Body of pancreas (tissue), 4 donors: ENCODE results near the gene RAN. TPM values are rescaled to one million over a fixed set of nuclear protein-coding genes. Genes with fewer than 3 reads are reported as not detected.

ENCODE experiments used
- ATAC-seq: fragments of 150-250 bp; one replicate; pipeline ENCODE4 v1.9.1; 2016
- DNase-seq, 4 donors: peaks; one replicate each; pipeline ENCODE4 v3.0.0-alpha.2; 2019
- H3K27ac ChIP-seq, 4 donors: fragments of 200-600 bp; sonication (generic); 1 replicate in 3 of 4; 2 replicates in 1 of 4; pipeline versions ENCODE4 v1.5.1 to v1.6.1; 2016 to 2019; ENCODE audit warnings: mild to moderate bottlenecking in 1 of 4, mixed read lengths in 1 of 4, moderate library complexity in 1 of 4
- H3K27me3 ChIP-seq, 2 donors: fragments of 200-600 bp; sonication (generic); one replicate each; pipeline ENCODE4 v1.6.0; 2016; ENCODE audit warnings: mild to moderate bottlenecking in 1 of 2
- H3K36me3 ChIP-seq, 2 donors: fragments of 200-600 bp; sonication (generic); replicated peaks in 1 of 2; 2 replicates each; pipeline ENCODE4 v1.5.1; 2016; ENCODE audit warnings: low read depth in 2 of 2; ENCODE audit not compliant: insufficient read depth in 1 of 2
- H3K4me1 ChIP-seq: fragments of 200-600 bp; sonication (generic); one replicate; pipeline ENCODE4 v1.6.0; 2016
- H3K4me3 ChIP-seq, 2 donors: fragments of 200-600 bp; sonication (generic); 1 replicate in 1 of 2; 2 replicates in 1 of 2; pipeline ENCODE4 v1.5.1; 2016 to 2019
- H3K9me3 ChIP-seq, 3 donors: fragments of 200-600 bp; sonication (generic); 1 replicate in 2 of 3; 2 replicates in 1 of 3; pipeline ENCODE4 v1.5.1; 2016
- POLR2A ChIP-seq, 3 donors: fragments of 450-650 bp; IDR thresholded peaks; one replicate each; pipeline ENCODE4 v1.6.1; 2016; ENCODE audit warnings: antibody characterized with exemption in 3 of 3, mild to moderate bottlenecking in 2 of 3
- WGBS, 2 donors: methylation state at CpG; one replicate each; pipeline ENCODE4 v1.1.5; 2017; 5-methylcytosine and 5-hydroxymethylcytosine counted together
- intact Hi-C: fragments of 100-400 bp; cut with DNase I; formaldehyde crosslinking; loops from one replicate; pipeline ENCODE4 v1.15.1; 2023
- total RNA-seq, 2 donors: library from RNA; depleted of rRNA; stranded (reverse); fragments of >200 nt; gene quantifications; one replicate each; pipeline ENCODE4 v1.1.0, GENCODE V29; 2016
- TF ChIP-seq, protein P1 (sequence below), 7 experiments: fragments of 450-650 bp in 4 of 7; fragments of 200-600 bp in 3 of 7; sonication (generic) in 3 of 7; IDR thresholded peaks; one replicate each; pipeline ENCODE4 v1.5.1; 2016 to 2019; ENCODE audit warnings: antibody characterized with exemption in 7 of 7

The RAN gene
- total RNA-seq, 2 donors from 2014 or later: 79.1 to 115 TPM

DNA sequence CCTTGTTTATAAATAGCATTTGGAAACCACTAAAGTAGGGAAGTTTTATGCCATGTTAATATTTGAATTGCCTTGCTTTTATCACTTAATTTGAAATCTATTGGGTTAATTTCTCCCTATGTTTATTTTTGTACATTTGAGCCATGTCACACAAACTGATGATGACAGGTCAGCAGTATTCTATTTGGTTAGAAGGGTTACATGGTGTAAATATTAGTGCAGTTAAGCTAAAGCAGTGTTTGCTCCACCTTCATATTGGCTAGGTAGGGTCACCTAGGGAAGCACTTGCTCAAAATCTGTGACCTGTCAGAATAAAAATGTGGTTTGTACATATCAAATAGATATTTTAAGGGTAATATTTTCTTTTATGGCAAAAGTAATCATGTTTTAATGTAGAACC is 4.4 kb downstream of the RAN start:
- intact Hi-C loops: loop anchor here (10.0 kb wide), 1 partner anchor 51 kb away; no protein-coding TSS in a partner anchor
- DNase-seq: no peak
- Histone ChIP-seq H3K36me3 (peaks cover 4 to 12% of the 10 kb centered on the region in 2 donors), H3K9me3 (no peaks in the 10 kb centered on the region), H3K4me1 (peaks cover 25% of the 10 kb centered on the region), H3K27ac (no peak overlapping the region), H3K4me3 (no peak overlapping the region), H3K27me3 (no peaks in the 10 kb centered on the region)
- ATAC-seq: no peak
- no peak for TF ChIP-seq POLR2A (IDR thresholded peaks at IDR 0.05)
- TF ChIP-seq, protein P1, sequence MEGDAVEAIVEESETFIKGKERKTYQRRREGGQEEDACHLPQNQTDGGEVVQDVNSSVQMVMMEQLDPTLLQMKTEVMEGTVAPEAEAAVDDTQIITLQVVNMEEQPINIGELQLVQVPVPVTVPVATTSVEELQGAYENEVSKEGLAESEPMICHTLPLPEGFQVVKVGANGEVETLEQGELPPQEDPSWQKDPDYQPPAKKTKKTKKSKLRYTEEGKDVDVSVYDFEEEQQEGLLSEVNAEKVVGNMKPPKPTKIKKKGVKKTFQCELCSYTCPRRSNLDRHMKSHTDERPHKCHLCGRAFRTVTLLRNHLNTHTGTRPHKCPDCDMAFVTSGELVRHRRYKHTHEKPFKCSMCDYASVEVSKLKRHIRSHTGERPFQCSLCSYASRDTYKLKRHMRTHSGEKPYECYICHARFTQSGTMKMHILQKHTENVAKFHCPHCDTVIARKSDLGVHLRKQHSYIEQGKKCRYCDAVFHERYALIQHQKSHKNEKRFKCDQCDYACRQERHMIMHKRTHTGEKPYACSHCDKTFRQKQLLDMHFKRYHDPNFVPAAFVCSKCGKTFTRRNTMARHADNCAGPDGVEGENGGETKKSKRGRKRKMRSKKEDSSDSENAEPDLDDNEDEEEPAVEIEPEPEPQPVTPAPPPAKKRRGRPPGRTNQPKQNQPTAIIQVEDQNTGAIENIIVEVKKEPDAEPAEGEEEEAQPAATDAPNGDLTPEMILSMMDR (IDR thresholded peaks at IDR 0.05): no peak

DNA sequence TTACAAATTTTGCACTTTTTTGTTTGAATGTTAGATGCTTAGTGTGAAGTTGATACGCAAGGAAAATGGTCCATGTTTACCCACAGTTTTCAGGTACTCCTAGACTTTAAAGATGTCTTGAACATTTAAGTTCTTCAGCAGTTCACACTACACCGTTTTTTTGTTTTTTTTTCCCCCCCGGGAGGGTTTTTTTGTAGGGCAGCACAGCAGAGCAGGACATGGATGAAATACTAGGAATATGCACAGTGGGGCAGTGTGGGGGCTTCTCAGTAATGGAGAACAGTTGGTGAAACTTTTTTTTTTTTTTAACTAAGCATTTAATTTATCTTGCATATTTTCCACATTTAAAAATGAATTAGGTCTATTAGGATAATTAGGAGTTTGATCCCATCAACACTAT is 4.9 kb downstream of the RAN start:
- Histone ChIP-seq H3K27me3 (no peaks in the 10 kb centered on the region), H3K36me3 (peaks cover 4 to 12% of the 10 kb centered on the region in 2 donors), H3K27ac (no peak overlapping the region), H3K4me3 (no peak overlapping the region), H3K4me1 (peaks cover 22% of the 10 kb centered on the region), H3K9me3 (no peaks in the 10 kb centered on the region)
- no peak for DNase-seq
- intact Hi-C loops: loop anchor here (10.0 kb wide), 1 partner anchor 52 kb away; no protein-coding TSS in a partner anchor
- 72 to 83% methylated on average over 3 of the region's 3 CpGs for WGBS, 2 donors
- no peak for ATAC-seq
- TF ChIP-seq, protein P1 (IDR thresholded peaks at IDR 0.05): no peak
- TF ChIP-seq POLR2A (IDR thresholded peaks at IDR 0.05): no peak

DNA sequence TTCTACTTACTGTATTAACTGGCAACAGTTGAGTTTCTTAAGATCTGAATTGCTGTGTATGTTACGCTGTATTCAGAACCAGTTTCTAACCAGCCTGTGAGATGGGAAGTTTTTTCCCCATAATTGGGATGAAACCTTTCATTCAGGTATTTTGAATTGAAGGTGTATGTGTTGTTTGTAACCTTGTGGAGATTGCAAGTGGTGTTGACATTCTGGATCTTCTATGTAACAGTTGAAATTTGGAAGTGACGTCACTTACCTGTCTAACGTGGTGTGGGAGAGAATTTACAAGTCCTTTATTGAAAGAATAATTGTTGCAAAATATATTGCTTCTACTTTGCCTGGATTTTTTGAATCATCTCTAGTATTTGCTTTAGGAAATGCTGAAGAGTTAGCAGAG is 5.5 kb downstream of the RAN start:
- DNase-seq: no peak

DNA sequence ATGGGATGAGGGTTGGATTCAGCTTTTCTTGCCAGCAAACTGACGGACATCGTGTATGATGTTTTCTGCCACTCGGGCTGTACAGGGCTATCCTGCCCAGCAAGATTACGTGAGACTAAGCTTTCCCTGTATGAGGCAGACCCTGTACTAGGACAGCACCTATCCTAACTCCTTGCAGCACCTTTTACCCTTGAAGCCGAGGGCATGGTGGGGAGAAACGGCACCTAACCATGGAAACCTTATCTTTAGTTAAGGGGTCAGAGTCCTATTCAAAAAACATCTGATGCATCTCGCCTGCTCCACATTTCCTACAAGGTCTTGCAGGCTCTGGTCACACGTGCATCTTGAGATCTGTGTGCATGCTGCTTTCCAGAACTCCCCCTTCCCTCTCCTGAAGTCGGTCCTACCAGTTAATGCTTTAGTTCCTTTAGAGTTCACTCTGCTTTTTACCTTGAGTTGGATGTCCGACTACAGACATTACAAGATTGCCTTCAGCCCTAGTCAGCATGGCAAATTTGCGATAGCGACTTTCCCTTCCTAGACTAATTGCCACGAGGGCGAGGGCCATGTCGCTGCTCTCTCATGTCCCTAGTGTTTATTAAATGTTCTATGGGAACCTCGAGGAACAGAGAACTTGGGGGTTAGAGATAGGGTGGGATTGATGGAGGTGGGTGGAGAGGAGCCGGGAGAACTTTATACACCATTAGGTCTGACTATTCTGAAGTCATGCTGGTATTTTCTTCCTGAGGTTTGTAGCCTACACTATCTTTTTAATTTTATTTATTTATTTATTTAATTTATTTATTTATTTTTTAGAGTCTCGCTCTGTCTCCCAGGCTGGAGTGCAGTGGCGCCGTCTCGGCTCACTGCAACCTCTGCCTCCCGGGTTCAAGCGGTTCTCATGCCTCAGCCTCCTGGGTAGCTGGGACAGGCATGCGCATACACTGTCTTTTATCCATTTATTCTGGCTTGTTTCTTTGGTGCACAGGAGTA is 6.6 kb downstream of the RAN start:
- H3K27me3 ChIP-seq: no peaks in the 10 kb centered on the region
- no peaks in the 10 kb centered on the region for H3K9me3 ChIP-seq
- no peak for ATAC-seq
- intact Hi-C loops: loop anchor here (10.0 kb wide), 1 partner anchor 54 kb away; no protein-coding TSS in a partner anchor
- peaks cover 12% of the 10 kb centered on the region for H3K4me1 ChIP-seq
- no peak for DNase-seq
- TF ChIP-seq POLR2A (IDR thresholded peaks at IDR 0.05): no peak
- TF ChIP-seq, protein P1 (IDR thresholded peaks at IDR 0.05): no peak
- WGBS, 2 donors: 56 to 57% methylated on average over 24 of the region's 24 CpGs
- H3K36me3 ChIP-seq: peaks cover 4 to 11% of the 10 kb centered on the region in 2 donors
- no peak overlapping the region for H3K27ac ChIP-seq
- H3K4me3 ChIP-seq: no peak overlapping the region

More for the DNA sequence above, 5.5 kb downstream of the RAN start:
- 91 to 93% methylated on average over 3 of the region's 3 CpGs for WGBS, 2 donors
- Histone ChIP-seq H3K4me1 (peaks cover 22% of the 10 kb centered on the region), H3K9me3 (no peaks in the 10 kb centered on the region), H3K4me3 (no peak overlapping the region), H3K27me3 (no peaks in the 10 kb centered on the region), H3K27ac (no peak overlapping the region), H3K36me3 (peaks cover 4 to 12% of the 10 kb centered on the region in 2 donors)
- intact Hi-C loops: loop anchor here (10.0 kb wide), 1 partner anchor 53 kb away; no protein-coding TSS in a partner anchor
- TF ChIP-seq, protein P1 (IDR thresholded peaks at IDR 0.05): no peak
- no peak for TF ChIP-seq POLR2A (IDR thresholded peaks at IDR 0.05)
- no peak for ATAC-seq
